Activated naive CD8-positive, alpha-beta T cell treated with anti-CD3 and anti-CD28 coated beads, Interleukin-2, amount 50 U/mL, for 24 hours (primary cell): ENCODE results near the gene HINT2.

ENCODE experiments used
- ATAC-seq: fragments of 150-1000 bp; cut with Tn5 transposase; one replicate; pipeline ENCODE4 v1.10.0; 2021
- DNase-seq: peaks from one replicate; pipeline ENCODE4 v3.0.0; 2021
- H3K27ac Mint-ChIP-seq: one replicate; pipeline ENCODE4 v1.8.0; 2021; ENCODE audit warnings: mild to moderate bottlenecking, mixed read lengths
- H3K27me3 Mint-ChIP-seq: one replicate; pipeline ENCODE4 v1.8.0; 2021; ENCODE audit warnings: mixed read lengths
- H3K36me3 Mint-ChIP-seq: one replicate; pipeline ENCODE4 v1.8.0; 2021; ENCODE audit warnings: low read depth, mixed read lengths
- H3K4me1 Mint-ChIP-seq: one replicate; pipeline ENCODE4 v1.8.0; 2021; ENCODE audit warnings: mixed read lengths
- H3K4me3 Mint-ChIP-seq: one replicate; pipeline ENCODE4 v1.8.0; 2021; ENCODE audit warnings: mild to moderate bottlenecking, moderate library complexity, mixed read lengths
- H3K9me3 Mint-ChIP-seq: one replicate; pipeline ENCODE4 v1.8.0; 2021; ENCODE audit warnings: mixed read lengths

Gene HINT2

GRCh38 chr9:35829084-35829763 is 14.4 kb upstream of the HINT2 start, which contains the start of gene TMEM8B:
Gene TMEM8B (plus strand): TSS chr9:35829228. CDS start chr9:35829448, 220 bp downstream.
- DNase-seq = peak; percentile 96
- Mint-ChIP-seq H3K27me3 (peaks cover 2% of the 10 kb centered on the region), H3K27ac (peak within 1 kb of the TSS; percentile 68), H3K4me1 (peaks cover 21% of the 10 kb centered on the region), H3K4me3 (peak within 1 kb of the TSS; percentile 88), H3K36me3 (no peaks in the 10 kb centered on the region), H3K9me3 (no peaks in the 10 kb centered on the region)
- ATAC-seq = peak; percentile 89

GRCh38 chr9:35828716-35829083 is 13.9 kb upstream of the HINT2 start, which contains the start of gene FAM221B:
Gene FAM221B (minus strand): TSS chr9:35828732. CDS start chr9:35826161, 2,571 bp downstream.
- H3K9me3 Mint-ChIP-seq = no peaks in the 10 kb centered on the region
- DNase-seq (peak; percentile 34), ATAC-seq (peak; percentile 3)
- H3K27me3 Mint-ChIP-seq = peaks cover 2% of the 10 kb centered on the region
- no peaks in the 10 kb centered on the region for H3K36me3 Mint-ChIP-seq
- H3K4me3 Mint-ChIP-seq = peak within 1 kb of the TSS; percentile 88
- peak within 1 kb of the TSS; percentile 68 for H3K27ac Mint-ChIP-seq
- H3K4me1 Mint-ChIP-seq = peaks cover 21% of the 10 kb centered on the region

- peaks cover 17% of the 10 kb centered on the region for H3K4me1 Mint-ChIP-seq
- H3K36me3 Mint-ChIP-seq = no peaks in the 10 kb centered on the region
- DNase-seq (no peak), ATAC-seq (no peak)
- H3K27me3 Mint-ChIP-seq = peaks cover 2% of the 10 kb centered on the region
- H3K9me3 Mint-ChIP-seq = no peaks in the 10 kb centered on the region
- H3K27ac Mint-ChIP-seq = no peak overlapping the region
- H3K4me3 Mint-ChIP-seq = peak overlapping the region; percentile 3
These were observed 12.6 kb upstream of the HINT2 start for GRCh38 chr9:35827486-35827885.

GRCh38 chr9:35826071-35826701 is 11.3 kb upstream of the HINT2 start:
- Mint-ChIP-seq H3K9me3 (no peaks in the 10 kb centered on the region), H3K36me3 (no peaks in the 10 kb centered on the region), H3K27me3 (peaks cover 2% of the 10 kb centered on the region), H3K4me3 (no peak overlapping the region), H3K4me1 (peaks cover 17% of the 10 kb centered on the region), H3K27ac (no peak overlapping the region)
- ATAC-seq (peak; percentile 57), DNase-seq (no peak)

GRCh38 chr9:35822926-35823325 is 8.1 kb upstream of the HINT2 start:
- Mint-ChIP-seq H3K27me3 (peaks cover 2% of the 10 kb centered on the region), H3K4me3 (no peak overlapping the region), H3K4me1 (peaks cover 3% of the 10 kb centered on the region), H3K27ac (no peak overlapping the region), H3K9me3 (no peaks in the 10 kb centered on the region), H3K36me3 (no peaks in the 10 kb centered on the region)
- no peak for DNase-seq
- ATAC-seq = no peak

GRCh38 chr9:35820076-35820475 is 5.2 kb upstream of the HINT2 start:
- Mint-ChIP-seq H3K27me3 (no peaks in the 10 kb centered on the region), H3K36me3 (no peaks in the 10 kb centered on the region), H3K27ac (no peak overlapping the region), H3K9me3 (no peaks in the 10 kb centered on the region), H3K4me1 (peaks cover 5% of the 10 kb centered on the region), H3K4me3 (no peak overlapping the region)
- ATAC-seq = no peak
- no peak for DNase-seq

GRCh38 chr9:35818341-35818740 is 3.5 kb upstream of the HINT2 start:
- Mint-ChIP-seq H3K36me3 (no peaks in the 10 kb centered on the region), H3K4me3 (no peak overlapping the region), H3K4me1 (peaks cover 16% of the 10 kb centered on the region), H3K27ac (no peak overlapping the region), H3K9me3 (no peaks in the 10 kb centered on the region), H3K27me3 (no peaks in the 10 kb centered on the region)
- ATAC-seq (no peak), DNase-seq (no peak)

- Mint-ChIP-seq H3K27me3 (no peaks in the 10 kb centered on the region), H3K36me3 (no peaks in the 10 kb centered on the region), H3K4me1 (peaks cover 31% of the 10 kb centered on the region), H3K9me3 (no peaks in the 10 kb centered on the region), H3K27ac (no peak overlapping the region), H3K4me3 (no peak overlapping the region)
- ATAC-seq = no peak
- DNase-seq = no peak
These were observed 1.9 kb upstream of the HINT2 start for GRCh38 chr9:35816708-35817107.

- Mint-ChIP-seq H3K36me3 (no peaks in the 10 kb centered on the region), H3K9me3 (no peaks in the 10 kb centered on the region), H3K27me3 (no peaks in the 10 kb centered on the region), H3K4me1 (peaks cover 53% of the 10 kb centered on the region), H3K4me3 (peak overlapping the region; percentile 93), H3K27ac (peak overlapping the region; percentile 98)
- DNase-seq (peak; percentile 59), ATAC-seq (peak; percentile 0)
These were observed 569 bp downstream of the HINT2 start for GRCh38 chr9:35814106-35814840.

GRCh38 chr9:35813434-35814105 is 1.3 kb downstream of the HINT2 start:
- peak overlapping the region; percentile 98 for H3K27ac Mint-ChIP-seq
- H3K9me3 Mint-ChIP-seq = no peaks in the 10 kb centered on the region
- peaks cover 53% of the 10 kb centered on the region for H3K4me1 Mint-ChIP-seq
- no peaks in the 10 kb centered on the region for H3K36me3 Mint-ChIP-seq
- ATAC-seq (no peak), DNase-seq (no peak)
- no peaks in the 10 kb centered on the region for H3K27me3 Mint-ChIP-seq
- peak overlapping the region; percentile 93 for H3K4me3 Mint-ChIP-seq

GRCh38 chr9:35812025-35812602 is 2.7 kb downstream of the HINT2 start, which contains the start of gene SPAG8:
Gene SPAG8 (minus strand): TSS chr9:35812262. CDS start chr9:35812147, 115 bp downstream.
- peak; percentile 92 for DNase-seq
- peaks cover 53% of the 10 kb centered on the region for H3K4me1 Mint-ChIP-seq
- no peaks in the 10 kb centered on the region for H3K36me3 Mint-ChIP-seq
- no peaks in the 10 kb centered on the region for H3K27me3 Mint-ChIP-seq
- H3K9me3 Mint-ChIP-seq = no peaks in the 10 kb centered on the region
- ATAC-seq = peak; percentile 82
- H3K4me3 Mint-ChIP-seq = peak within 1 kb of the TSS; percentile 80
- H3K27ac Mint-ChIP-seq = peak within 1 kb of the TSS; percentile 92

- H3K36me3 Mint-ChIP-seq = no peaks in the 10 kb centered on the region
- peak overlapping the region; percentile 92 for H3K27ac Mint-ChIP-seq
- peak overlapping the region; percentile 80 for H3K4me3 Mint-ChIP-seq
- no peaks in the 10 kb centered on the region for H3K9me3 Mint-ChIP-seq
- DNase-seq (no peak), ATAC-seq (no peak)
- H3K4me1 Mint-ChIP-seq = peaks cover 57% of the 10 kb centered on the region
- H3K27me3 Mint-ChIP-seq = no peaks in the 10 kb centered on the region
These were observed 3.3 kb downstream of the HINT2 start for GRCh38 chr9:35811381-35812024.

GRCh38 chr9:35810122-35810521 is 4.7 kb downstream of the HINT2 start:
- Mint-ChIP-seq H3K4me3 (no peak overlapping the region), H3K27me3 (no peaks in the 10 kb centered on the region), H3K4me1 (peaks cover 51% of the 10 kb centered on the region), H3K9me3 (no peaks in the 10 kb centered on the region), H3K36me3 (no peaks in the 10 kb centered on the region), H3K27ac (no peak overlapping the region)
- DNase-seq (no peak), ATAC-seq (no peak)

GRCh38 chr9:35808433-35808832 is 6.4 kb downstream of the HINT2 start:
- Mint-ChIP-seq H3K36me3 (no peaks in the 10 kb centered on the region), H3K27ac (no peak overlapping the region), H3K9me3 (no peaks in the 10 kb centered on the region), H3K4me3 (no peak overlapping the region), H3K27me3 (no peaks in the 10 kb centered on the region), H3K4me1 (peaks cover 42% of the 10 kb centered on the region)
- ATAC-seq (no peak), DNase-seq (no peak)
